HG02571 (cell line): Measurements from ENCODE around the gene TRMT44.
A peak's percentile ranks its signal among the peaks of the same experiment; 100 is the strongest.

Experiments
- ATAC-seq: cut with Tn5 transposase; IDR thresholded peaks from one replicate; pipeline ENCODE4 v1.9.1; 2021; ENCODE audit warnings: mild to moderate bottlenecking, moderate library complexity; ENCODE audit not compliant: unreplicated experiment

TRMT44 gene

DNA sequence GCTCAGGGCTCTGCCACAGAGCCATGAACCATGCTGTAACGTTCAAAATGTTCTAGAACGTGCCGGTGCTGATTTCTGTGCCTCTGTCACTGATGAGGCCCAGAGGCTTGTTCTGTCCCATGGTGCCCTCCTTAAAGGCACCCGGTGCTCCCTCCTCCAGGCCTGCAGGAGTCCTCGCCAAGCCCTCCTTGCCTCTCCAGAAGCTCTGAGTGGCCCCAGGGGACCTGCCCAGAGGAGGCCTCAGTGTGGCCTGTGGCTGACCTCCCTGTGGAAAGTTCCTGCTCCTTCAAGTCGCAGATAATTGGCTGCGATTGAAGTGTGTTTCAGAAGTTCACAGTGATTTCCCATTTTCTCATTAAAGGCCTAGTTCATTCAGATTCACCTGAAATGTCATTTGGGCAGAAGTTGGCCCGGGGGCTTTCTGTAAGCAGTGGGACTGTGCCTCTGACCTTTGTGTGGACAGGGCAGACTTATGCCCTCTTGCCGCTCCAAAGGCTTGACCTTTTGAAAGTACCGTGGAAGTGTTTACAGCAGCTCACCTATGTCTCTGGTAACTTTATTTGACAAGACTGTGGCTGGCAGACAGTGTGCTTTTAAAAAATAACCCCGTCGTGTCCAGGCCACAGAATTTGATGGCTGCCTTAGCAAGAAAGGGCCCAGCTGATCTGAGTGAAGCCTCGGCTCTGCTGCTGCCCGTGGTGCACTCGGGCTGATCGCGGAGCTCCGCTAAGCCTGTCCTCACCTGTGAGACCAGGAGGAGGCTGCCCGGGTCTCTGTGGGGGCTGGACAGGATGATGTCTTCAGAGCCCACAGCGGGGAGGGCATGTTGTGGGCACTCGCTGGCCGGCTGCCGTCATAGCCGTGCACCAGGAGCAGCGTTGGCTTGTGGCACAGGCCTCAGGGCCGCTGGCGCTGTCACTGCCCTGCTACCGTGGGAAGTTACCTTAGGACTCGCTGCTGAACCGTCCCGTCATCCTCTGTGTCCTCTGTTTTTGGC is 25.3 kb downstream of the TRMT44 start:
- no peak for ATAC-seq

DNA sequence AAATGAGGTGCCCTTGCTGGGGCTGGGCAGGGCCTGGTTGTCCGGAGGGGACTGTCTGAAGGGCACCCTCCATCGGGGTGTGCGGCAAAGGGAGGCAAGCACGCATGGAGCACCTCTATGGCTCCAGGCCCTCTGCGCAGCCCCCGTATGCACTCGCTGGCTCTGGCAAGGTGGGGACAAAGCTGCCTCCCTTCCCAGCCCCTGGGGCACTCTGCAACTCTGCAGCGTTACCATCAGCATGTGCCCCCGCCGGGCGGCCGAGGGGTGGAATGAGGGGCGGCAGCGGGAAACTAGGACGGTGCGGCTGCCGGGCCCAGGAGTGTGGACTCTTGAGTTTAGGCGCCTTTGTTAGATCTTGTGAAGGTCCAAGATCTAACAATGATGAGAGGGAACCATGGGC is 26.4 kb downstream of the TRMT44 start:
- no peak for ATAC-seq

- peak; percentile 70 for ATAC-seq
Observed at GRCh38 chr4:8468746-8469535, 28.4 kb downstream of the TRMT44 start.

- ATAC-seq: no peak
Observed at GRCh38 chr4:8469550-8469949, 29.0 kb downstream of the TRMT44 start.

DNA sequence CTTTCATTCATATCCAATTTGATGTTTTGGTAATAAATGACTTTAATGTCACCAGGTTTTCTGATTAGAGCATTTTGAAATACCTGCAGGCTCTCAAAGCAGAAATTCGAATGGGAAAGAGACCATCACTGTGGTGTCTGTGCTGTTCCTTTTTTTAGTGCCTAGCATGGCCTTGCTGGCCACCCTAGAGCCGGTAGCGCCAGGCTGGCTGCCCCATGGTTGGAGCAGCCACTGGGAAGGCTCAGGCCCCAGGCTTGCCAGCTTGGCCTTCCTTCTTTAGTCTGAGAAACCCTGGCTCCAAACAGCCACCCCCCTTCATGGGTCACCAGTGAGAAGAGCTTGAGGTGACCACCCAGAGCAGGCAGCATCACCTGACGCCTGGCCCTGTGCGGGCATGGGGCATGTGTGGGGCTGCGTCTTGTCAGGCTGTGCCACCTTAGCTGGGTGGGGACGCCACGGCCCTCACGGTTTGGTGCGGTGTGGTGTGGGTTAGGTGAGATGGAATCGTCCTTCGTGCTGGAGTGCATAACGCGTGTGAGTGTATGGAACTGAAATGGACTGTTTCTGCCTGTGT is 30.0 kb downstream of the TRMT44 start:
- no peak for ATAC-seq

- ATAC-seq: no peak
Observed at GRCh38 chr4:8471211-8471875, 30.8 kb downstream of the TRMT44 start.

GRCh38 chr4:8472158-8472688 is 31.6 kb downstream of the TRMT44 start:
- ATAC-seq: no peak

GRCh38 chr4:8472689-8473197 is 32.2 kb downstream of the TRMT44 start:
- no peak for ATAC-seq

DNA sequence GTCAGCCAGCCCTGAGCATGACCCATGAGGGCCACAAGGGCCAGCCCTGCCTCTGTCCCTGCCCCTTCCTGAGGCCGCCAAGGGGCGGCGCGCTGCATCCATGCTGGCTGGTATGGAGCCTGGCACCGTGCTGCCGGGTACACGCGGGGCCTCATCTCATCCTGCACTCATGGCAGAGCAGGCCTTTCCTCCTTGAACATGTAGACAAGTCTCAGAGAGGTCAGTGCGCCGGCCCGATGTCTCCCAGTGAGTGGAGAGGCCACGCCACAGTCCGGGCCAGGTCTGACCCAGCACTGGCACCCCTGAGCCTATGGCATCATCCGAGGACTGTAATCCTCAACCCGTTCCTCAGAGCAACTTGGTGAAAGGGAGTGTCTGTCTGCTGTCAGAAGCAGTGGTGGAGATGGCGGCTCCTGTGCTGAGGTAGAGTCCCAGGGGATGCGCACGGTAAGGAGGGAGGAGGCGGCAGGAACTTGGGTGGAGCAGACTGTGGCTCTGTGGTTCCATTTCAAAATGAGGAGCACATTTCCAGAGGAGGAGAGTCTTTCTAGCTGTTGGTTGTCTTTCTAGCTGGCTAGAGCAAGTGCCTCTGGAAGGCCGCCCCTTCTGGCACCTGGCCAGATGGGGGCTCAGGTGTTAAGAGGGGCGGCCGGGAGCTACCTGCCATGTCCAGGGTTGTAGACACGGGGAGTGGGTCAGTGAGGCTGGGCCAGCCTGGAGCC is 32.8 kb downstream of the TRMT44 start:
- no peak for ATAC-seq

DNA sequence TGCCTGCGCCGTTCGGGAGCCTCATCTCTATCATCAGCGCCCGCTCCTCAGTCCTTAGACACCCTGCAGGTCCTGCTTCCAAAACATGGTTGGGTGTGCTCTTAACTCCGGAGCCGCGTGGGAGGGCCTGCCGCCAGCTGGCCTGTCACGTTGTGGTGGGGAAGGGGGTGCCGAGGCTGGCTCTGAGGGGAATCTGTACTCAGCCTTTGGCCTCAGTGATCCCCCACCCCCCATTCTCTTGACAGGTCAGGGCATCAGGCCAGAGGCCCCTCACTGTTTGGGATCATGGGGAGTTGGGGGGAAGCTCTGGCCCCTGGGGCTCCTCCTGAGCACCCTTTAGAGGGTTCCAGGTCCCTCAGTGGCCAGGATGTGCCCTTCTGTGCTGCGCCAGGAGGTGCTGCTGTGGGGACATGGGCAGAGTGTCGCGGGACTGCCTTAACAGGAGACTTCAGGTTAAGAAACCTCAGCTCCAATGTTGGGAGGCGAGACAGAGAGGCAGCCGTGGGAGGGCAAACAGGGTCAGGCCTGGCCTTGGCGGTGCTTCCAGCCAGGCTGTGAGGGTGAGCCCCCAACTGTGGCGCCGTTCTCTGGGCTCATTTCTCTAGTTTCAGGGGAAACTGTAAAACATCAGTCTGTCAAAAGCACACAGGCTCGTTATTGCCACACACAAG is 33.5 kb downstream of the TRMT44 start:
- ATAC-seq: no peak

- ATAC-seq: no peak
Observed at GRCh38 chr4:8474856-8475255, 34.3 kb downstream of the TRMT44 start.

GRCh38 chr4:8475751-8476575 is 35.4 kb downstream of the TRMT44 start:
- no peak for ATAC-seq

GRCh38 chr4:8477095-8477635 is 36.6 kb downstream of the TRMT44 start:
- no peak for ATAC-seq

DNA sequence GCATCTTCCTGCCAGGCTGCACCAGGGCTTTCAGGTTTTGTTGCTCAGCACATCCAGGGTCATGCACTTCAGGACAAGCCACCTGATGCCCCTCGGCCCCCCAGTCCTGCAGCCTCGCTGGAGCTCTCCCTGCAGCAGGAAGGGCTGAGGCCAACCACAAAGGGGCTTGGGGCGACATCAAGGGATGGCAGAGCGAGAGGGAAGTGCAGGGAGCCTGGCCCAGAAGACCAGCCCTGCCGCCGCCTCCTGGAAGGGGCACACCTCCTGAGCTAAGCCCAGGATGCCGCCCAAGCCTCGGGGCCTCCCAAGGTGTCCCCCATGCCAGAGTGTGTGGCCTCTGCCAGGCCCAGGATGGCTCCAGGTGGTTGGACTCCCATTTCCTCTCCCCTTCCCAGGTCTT is 37.1 kb downstream of the TRMT44 start:
- no peak for ATAC-seq

DNA sequence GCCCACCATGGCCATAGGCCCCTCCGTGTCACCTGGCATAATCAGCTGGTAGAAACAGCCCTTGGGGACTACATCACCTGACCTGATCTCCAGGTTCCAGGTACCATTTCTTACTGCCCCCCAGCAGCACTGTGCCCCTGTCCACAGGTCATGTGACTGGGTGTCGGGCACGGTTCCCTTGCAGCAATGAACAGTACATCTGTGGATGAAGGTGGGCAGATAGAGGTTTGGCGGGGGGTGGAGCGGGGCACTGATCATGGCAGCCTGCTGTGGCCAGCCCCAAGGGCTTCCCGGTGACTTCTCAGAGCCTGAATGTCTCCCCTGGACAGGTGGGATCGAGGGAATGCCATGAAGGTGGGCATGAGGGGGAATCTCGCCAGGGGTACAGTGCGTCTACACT is 37.8 kb downstream of the TRMT44 start:
- ATAC-seq: no peak

DNA sequence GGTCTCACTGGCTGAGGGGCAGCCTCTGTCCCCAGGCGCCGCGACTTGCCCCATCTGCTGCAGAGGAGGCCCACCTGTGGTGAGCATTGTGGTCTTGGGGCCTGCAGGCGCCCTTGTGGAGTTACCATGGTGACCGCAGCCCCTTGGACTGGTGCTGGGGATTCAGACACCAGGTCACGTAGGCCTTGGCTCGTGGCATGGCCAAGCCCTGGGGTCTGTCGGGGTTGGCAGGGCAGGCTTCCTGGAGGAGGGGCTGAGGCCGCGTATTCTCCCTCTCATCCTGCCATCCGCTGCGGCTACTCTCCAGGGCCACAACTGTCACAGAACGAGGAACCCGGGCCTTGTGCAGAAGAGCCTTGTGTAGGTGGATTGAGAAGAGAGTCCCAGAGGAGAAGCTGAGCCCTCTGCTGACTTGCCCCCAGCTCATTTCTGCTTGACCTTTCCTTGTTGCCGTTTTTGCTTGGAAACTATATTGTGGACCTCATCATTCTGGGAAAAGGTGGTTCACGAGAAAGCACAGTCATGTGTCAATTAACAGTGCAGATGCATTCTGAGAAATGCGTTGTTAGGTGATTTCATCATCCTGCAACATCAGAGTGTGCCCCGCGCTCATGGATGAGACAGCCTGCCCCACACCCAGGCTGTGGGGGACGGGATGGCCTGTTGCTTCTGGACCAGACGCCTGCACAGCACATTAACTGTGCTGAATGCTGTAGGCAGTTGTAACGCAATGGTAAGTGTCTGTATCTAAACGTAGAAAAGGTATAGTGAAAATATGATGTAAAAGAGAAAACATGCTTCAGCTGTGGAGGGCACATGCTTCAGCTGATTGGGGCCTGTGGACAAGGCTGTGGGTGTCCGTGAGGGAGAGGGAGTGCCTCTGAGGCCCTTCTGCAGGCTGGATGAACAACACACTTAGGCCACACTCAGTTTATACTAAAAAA is 38.5 kb downstream of the TRMT44 start:
- ATAC-seq: no peak

- no peak for ATAC-seq
Observed at GRCh38 chr4:8480221-8480620, 39.6 kb downstream of the TRMT44 start.
